A549 treated with GW870086 at 1 μM for 4 hours (cell line): Measurements from ENCODE around the gene GALNT1. TPM values are rescaled to one million over a fixed set of nuclear protein-coding genes. Genes with fewer than 3 reads are reported as not detected.

ENCODE experiments used
- total RNA-seq: library from RNA; stranded (reverse); fragments of 200-300 nt; extraction: Qiagen RNA extraction; gene quantifications from 5 replicates; pipeline ENCODE4 v1.2.3, GENCODE V29; 2022; ENCODE audit warnings: low read depth

Gene GALNT1
- 59.7 to 78.1 TPM (median 75.5 TPM) in 5 replicates for total RNA-seq

DNA sequence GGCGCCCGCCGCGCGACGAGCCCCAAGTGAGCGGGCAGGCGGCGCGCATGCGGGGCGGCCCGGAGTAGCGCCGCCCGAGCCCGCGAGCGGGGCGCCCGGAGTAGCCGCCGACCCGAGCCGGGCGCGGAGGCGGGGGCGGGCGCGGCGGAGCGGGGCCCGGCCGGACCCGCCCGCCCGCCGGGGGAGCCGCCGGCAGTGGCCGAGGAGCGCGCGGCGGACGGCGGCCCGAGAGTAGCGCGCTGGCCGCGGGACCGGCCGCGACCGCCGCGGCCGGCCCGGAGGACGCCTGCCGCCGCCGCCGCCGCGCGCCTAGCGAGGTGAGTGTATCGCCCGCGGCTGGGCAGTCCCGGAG, at the start of gene GALNT1:
Gene GALNT1 (plus strand): TSS at position 195 of the 352 bp plus-strand sequence. CDS start 72,923 bp downstream, outside the sequence.

Other genes with a start within 250 kb of the GALNT1 start
- gene ZNF24, start 237.3 kb upstream of the GALNT1 start, total RNA-seq = 9.2 to 14.1 TPM (median 12.3 TPM) in 5 replicates
- gene ZNF396, start 204.4 kb upstream of the GALNT1 start, total RNA-seq = 0.61 to 1.00 TPM (median 0.75 TPM) in 5 replicates
- 26.3 to 28.6 TPM (median 27.1 TPM) in 5 replicates for gene INO80C, start 83.8 kb upstream of the GALNT1 start, total RNA-seq